ENCODE data around the gene TBC1D24. TPM values are rescaled to one million over a fixed set of nuclear protein-coding genes. Genes with fewer than 3 reads are reported as not detected.

TBC1D24 gene
- total and polyA plus RNA-seq, 9 of the 15 experiments (the other 6 are each of a cell fraction or from before 2014, with no cell fraction given), result 1.7 to 22.6 (median 7.2) TPM

DNA sequence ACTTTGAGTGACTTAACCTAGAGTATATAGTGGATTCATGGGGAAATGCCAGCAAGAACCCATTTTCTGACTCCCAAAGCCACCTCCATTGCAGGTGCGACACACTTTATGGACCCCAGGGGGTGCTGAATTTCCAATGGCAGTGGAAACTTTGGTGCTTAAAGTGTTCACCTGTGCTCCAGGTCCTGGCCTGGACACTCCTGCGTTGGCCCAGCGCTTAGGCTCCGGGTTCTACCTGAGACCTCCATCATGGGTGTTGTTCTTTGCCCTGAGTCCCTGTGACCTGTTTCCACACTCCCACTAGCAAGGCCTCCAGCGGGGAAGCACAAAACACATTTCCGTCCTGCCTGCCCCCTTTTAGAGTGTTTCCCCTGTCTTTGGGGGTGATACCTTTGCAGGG lies 42.6 kb upstream of the TBC1D24 start:
- Histone ChIP-seq H3K9ac (ENCODE audit: insufficient read depth in 1 of 2, low read depth in 2 of 2, low read length in 2 of 2) (no peak overlapping the region), H3K36me3 (ENCODE audit: control insufficient read depth, insufficient read depth, low read length) (peaks cover 63% of the 10 kb centered on the region), H3K79me2 (ENCODE audit: control insufficient read depth, insufficient read depth, low read length) (peaks cover 44% of the 10 kb centered on the region), H3K4me3 (no peak overlapping the region), H3K27ac (ENCODE audit: extremely low read depth, low read depth, low read length) (no peak overlapping the region), H3K9me1 (ENCODE audit: control insufficient read depth, insufficient read depth, low read length) (no peaks in the 10 kb centered on the region), H2AFZ (ENCODE audit: low read depth, low read length) (no peak overlapping the region), H3K9me3 (replicated peaks; ENCODE audit: control insufficient read depth, insufficient read depth, low read depth, low read length) (no peaks in the 10 kb centered on the region), H4K20me1 (replicated peaks; ENCODE audit: control insufficient read depth, insufficient read depth, low read length) (no peaks in the 10 kb centered on the region; the same call in none of the 2 replicates), H3K27me3 (ENCODE audit: control insufficient read depth in 2 of 2, insufficient read depth in 2 of 2, low read length in 2 of 2) (no peaks in the 10 kb centered on the region), H3K4me1 (replicated peaks in 1 of 2; ENCODE audit: control insufficient read depth in 2 of 2, insufficient read depth in 2 of 2, low read length in 2 of 2) (peaks cover 21 to 27% of the 10 kb centered on the region in 2 experiments; a peak in 4 of 5 replicates), H3K4me2 (ENCODE audit: insufficient read depth, low read length) (no peak overlapping the region)
- TF ChIP-seq, protein P1, sequence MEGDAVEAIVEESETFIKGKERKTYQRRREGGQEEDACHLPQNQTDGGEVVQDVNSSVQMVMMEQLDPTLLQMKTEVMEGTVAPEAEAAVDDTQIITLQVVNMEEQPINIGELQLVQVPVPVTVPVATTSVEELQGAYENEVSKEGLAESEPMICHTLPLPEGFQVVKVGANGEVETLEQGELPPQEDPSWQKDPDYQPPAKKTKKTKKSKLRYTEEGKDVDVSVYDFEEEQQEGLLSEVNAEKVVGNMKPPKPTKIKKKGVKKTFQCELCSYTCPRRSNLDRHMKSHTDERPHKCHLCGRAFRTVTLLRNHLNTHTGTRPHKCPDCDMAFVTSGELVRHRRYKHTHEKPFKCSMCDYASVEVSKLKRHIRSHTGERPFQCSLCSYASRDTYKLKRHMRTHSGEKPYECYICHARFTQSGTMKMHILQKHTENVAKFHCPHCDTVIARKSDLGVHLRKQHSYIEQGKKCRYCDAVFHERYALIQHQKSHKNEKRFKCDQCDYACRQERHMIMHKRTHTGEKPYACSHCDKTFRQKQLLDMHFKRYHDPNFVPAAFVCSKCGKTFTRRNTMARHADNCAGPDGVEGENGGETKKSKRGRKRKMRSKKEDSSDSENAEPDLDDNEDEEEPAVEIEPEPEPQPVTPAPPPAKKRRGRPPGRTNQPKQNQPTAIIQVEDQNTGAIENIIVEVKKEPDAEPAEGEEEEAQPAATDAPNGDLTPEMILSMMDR (IDR thresholded peaks at IDR 0.05 in 2 of 3, conservative IDR thresholded peaks at IDR 0.05 in 1 of 3; ENCODE audit: insufficient read depth in 2 of 3, low read depth in 1 of 3, low read length in 3 of 3), result peak in 2 of 3 experiments; percentile 21 to 38; a peak in 1 of 6 replicates
- TF ChIP-seq CC2D1A (IDR thresholded peaks at IDR 0.05), result no peak
- TF ChIP-seq, protein P2, sequence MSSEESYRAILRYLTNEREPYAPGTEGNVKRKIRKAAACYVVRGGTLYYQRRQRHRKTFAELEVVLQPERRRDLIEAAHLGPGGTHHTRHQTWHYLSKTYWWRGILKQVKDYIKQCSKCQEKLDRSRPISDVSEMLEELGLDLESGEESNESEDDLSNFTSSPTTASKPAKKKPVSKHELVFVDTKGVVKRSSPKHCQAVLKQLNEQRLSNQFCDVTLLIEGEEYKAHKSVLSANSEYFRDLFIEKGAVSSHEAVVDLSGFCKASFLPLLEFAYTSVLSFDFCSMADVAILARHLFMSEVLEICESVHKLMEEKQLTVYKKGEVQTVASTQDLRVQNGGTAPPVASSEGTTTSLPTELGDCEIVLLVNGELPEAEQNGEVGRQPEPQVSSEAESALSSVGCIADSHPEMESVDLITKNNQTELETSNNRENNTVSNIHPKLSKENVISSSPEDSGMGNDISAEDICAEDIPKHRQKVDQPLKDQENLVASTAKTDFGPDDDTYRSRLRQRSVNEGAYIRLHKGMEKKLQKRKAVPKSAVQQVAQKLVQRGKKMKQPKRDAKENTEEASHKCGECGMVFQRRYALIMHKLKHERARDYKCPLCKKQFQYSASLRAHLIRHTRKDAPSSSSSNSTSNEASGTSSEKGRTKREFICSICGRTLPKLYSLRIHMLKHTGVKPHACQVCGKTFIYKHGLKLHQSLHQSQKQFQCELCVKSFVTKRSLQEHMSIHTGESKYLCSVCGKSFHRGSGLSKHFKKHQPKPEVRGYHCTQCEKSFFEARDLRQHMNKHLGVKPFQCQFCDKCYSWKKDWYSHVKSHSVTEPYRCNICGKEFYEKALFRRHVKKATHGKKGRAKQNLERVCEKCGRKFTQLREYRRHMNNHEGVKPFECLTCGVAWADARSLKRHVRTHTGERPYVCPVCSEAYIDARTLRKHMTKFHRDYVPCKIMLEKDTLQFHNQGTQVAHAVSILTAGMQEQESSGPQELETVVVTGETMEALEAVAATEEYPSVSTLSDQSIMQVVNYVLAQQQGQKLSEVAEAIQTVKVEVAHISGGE (CRISPR knock-in tag; IDR thresholded peaks at IDR 0.05), result no peak
- no peak for TF ChIP-seq GABPB2 (CRISPR knock-in tag; conservative IDR thresholded peaks at IDR 0.05)
- TF ChIP-seq TARDBP (IDR thresholded peaks at IDR 0.05), result no peak
- TF ChIP-seq YY1 (IDR thresholded peaks at IDR 0.05; ENCODE audit: borderline replicate concordance in 1 of 3, control insufficient read depth in 1 of 3, extremely low read depth in 1 of 3, insufficient read depth in 3 of 3, insufficient read length in 1 of 3, insufficient replicate concordance in 2 of 3, low read depth in 1 of 3, low read length in 2 of 3), result peak in 1 of 3 experiments; percentile 18
- TF ChIP-seq PURB (CRISPR knock-in tag; IDR thresholded peaks at IDR 0.05; ENCODE audit: low read depth), result no peak
- no peak for TF ChIP-seq MED1 (CRISPR knock-in tag; IDR thresholded peaks at IDR 0.05; ENCODE audit: borderline replicate concordance)
- 100% methylated on average over 6 of the region's 6 CpGs for WGBS (ENCODE audit: insufficient coverage, low coverage, missing lambda C conversion rate)
- in situ Hi-C loops (cut with MboI) (no loop called here), intact Hi-C loops (cut with micrococcal nuclease) (no loop called here)
- DNase-seq (ENCODE audit: extremely low read depth in 1 of 4, low spot score in 3 of 4) (no peak), FAIRE-seq (no peak), ATAC-seq (no peak)
- ChIA-PET POLR2A (interaction anchor here (0.5 kb wide), 1 partner anchor 163 kb away, joined by 3 read pairs; no protein-coding TSS in a partner anchor), CTCF (ENCODE audit: low intra/inter-chr PET ratio) (interaction anchor here (0.7 kb wide), 1 partner anchor 79 kb away, joined by 3 read pairs; no protein-coding TSS in a partner anchor)
- TSS peak; percentile 13 for BruUV-seq (replicated peaks)
